ENCODE measurements around the gene CHST6.
"Not testable (repeated sequence)": the region's sequence is repeated elsewhere in the genome, so short reads cannot be mapped to it uniquely, and the experiment has no call there.

- not testable (repeated sequence) for TF ChIP-seq ZNF560 (tag by site-specific recombination; IDR thresholded peaks at IDR 0.05; ENCODE audit: borderline replicate concordance); ZNF121 (tag by site-specific recombination; IDR thresholded peaks at IDR 0.05)
Measured at GRCh38 chr16:75456486-75456885, 38.8 kb downstream of the CHST6 start.
